Measurements from ENCODE around the gene TRDN.

GRCh38 chr6:123434186-123434585 is 202.6 kb downstream of the TRDN start:
- TF ChIP-seq CTCF (IDR thresholded peaks at IDR 0.05; ENCODE audit: poor library complexity, severe bottlenecking) (no peak), POLR2AphosphoS5 (IDR thresholded peaks at IDR 0.05) (no peak), TAF1 (IDR thresholded peaks at IDR 0.05; ENCODE audit: low read depth) (no peak)
